IPS DF 6.9 (cell line): ENCODE results near the gene TSPAN2.

ENCODE experiments used
- DNase-seq: peaks from one replicate; pipeline ENCODE4 v3.0.0-alpha.2; 2013; ENCODE audit warnings: low read depth, low spot score
- H3K27ac ChIP-seq: one replicate; pipeline ENCODE4 v1.5.1; 2013; ENCODE audit warnings: low read length, control low read depth
- H3K27me3 ChIP-seq: 2 replicates; pipeline ENCODE4 v1.6.1; 2013; ENCODE audit warnings: mild to moderate bottlenecking, low read length; ENCODE audit not compliant: control insufficient read depth, insufficient read depth
- H3K36me3 ChIP-seq: 2 replicates; pipeline ENCODE4 v1.6.1; 2013; ENCODE audit warnings: low read length; ENCODE audit not compliant: control insufficient read depth, insufficient read depth
- H3K4me1 ChIP-seq: 2 replicates; pipeline ENCODE4 v1.6.1; 2013; ENCODE audit warnings: low read length; ENCODE audit not compliant: control insufficient read depth, insufficient read depth
- H3K4me3 ChIP-seq: 2 replicates; pipeline ENCODE4 v1.5.1; 2013; ENCODE audit warnings: mild to moderate bottlenecking, low read length
- H3K9me3 ChIP-seq: 2 replicates; pipeline ENCODE4 v1.6.1; 2013; ENCODE audit warnings: low read length, inconsistent platforms; ENCODE audit not compliant: control insufficient read depth, insufficient read depth
- WGBS: extraction: QIAGEN DNeasy Blood & Tissue Kit; methylation state at CpG from one replicate; pipeline ENCODE4 v1.1.7; 2013; ENCODE audit warnings: mixed read lengths, missing lambda C conversion rate; ENCODE audit not compliant: insufficient read length, insufficient coverage; 5-methylcytosine and 5-hydroxymethylcytosine counted together

TSPAN2 gene

DNA sequence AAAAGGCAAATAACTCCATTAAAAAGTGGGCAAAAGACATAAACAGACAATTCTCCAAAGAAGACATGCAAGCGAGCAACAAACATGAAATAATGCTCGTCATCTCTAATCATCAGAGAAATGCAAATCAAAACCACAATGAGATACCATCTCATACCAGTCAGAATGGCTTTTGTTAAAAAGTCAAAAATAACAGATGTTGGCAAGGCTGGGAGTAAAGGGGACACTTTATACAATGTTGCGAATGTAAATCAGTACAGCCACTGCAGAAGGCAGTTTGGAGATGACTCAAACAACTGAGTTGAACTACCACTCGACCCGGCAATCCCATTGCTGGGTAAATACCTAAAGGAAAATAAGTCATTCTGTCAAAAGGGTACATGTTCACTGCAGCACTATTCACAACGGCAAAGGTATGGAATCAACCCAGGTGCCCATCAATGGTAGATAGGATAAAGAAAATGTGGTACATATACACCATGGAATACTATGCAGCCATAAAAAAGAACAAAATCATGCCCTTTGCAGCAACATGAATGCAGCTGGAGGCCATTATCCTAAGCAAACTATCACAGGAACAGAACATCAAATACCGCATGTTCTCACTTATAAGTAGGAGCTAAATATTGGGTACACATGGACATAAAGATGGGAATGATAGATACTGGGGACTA is 25.9 kb downstream of the TSPAN2 start:
- WGBS = no CpG with 5 or more reads among the region's 7 CpGs

DNA sequence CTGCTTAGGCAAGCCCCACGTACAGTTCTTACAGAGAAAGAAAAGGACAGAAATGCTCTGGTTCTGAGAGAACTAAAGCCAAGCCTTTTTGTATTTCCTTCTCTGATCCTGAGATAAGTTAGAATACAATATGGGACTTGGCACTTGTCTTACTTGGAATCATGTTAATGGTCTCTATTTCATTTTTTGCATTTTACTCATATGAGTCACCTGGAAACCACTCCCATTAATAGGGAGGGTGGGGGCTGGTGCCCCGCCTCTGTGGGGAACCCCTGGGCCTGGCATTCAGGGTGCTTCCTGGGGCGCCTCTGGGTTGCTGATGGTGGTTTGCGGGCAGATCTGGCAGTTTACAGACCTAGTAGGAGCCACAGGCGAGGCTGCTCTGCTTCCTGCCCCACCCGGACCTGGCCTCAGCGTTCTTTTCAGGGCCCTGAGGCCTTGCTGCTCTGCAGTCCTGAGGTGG is 26.7 kb downstream of the TSPAN2 start:
- no peak overlapping the region for H3K4me3 ChIP-seq
- no peaks in the 10 kb centered on the region for H3K27me3 ChIP-seq
- H3K36me3 ChIP-seq = no peaks in the 10 kb centered on the region
- H3K4me1 ChIP-seq = no peaks in the 10 kb centered on the region
- no peaks in the 10 kb centered on the region for H3K9me3 ChIP-seq
- H3K27ac ChIP-seq = no peak overlapping the region
- no peak for DNase-seq
- no CpG with 5 or more reads among the region's 7 CpGs for WGBS

More for the DNA sequence above, 25.9 kb downstream of the TSPAN2 start:
- Histone ChIP-seq H3K36me3 (no peaks in the 10 kb centered on the region), H3K4me1 (no peaks in the 10 kb centered on the region), H3K4me3 (no peak overlapping the region), H3K9me3 (no peaks in the 10 kb centered on the region), H3K27me3 (no peaks in the 10 kb centered on the region), H3K27ac (no peak overlapping the region)
- no peak for DNase-seq

DNA sequence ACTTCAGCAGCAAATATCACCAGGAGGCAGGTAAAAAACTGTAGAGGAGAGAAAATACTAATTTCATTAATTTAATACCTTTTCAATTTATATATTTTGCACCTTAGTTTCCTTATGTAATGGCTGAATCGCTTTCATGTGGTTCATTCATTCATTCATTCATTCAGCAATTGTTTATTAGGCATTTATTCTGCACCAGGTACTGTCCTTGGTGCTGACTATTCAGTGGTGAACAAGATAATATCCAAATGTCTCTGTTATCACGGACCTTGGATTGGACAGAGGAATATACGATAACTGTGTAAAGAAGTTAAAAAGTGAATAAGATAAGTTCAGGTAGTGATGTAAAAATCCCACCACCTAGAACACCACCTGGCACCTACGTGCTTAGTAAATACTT is 28.8 kb downstream of the TSPAN2 start:
- Histone ChIP-seq H3K4me1 (peaks cover 6% of the 10 kb centered on the region; the same call in 1 of the 2 replicates), H3K36me3 (no peaks in the 10 kb centered on the region), H3K9me3 (no peaks in the 10 kb centered on the region), H3K27me3 (no peaks in the 10 kb centered on the region), H3K27ac (no peak overlapping the region), H3K4me3 (no peak overlapping the region)
- DNase-seq = no peak
- no CpG with 5 or more reads among the region's 4 CpGs for WGBS

DNA sequence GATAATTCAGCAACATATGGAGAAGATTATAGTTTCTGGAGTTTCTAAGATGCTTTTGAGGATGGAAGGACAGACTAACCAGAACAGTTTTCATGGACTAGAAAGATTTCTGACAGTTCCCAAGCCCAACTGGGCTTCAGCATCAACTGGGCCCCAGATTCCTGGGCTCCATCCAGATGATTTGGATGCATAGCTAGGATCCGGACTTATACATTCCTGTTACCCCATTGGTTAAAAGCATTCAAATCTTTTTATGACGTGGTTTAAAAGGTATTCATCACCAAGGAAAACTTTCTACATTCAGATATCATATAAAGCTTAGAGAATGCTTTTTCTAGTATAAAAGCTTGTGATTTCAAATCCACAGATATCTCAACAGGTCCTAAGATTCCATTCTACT is 30.0 kb downstream of the TSPAN2 start:
- Histone ChIP-seq H3K27ac (no peak overlapping the region), H3K4me3 (no peak overlapping the region), H3K36me3 (no peaks in the 10 kb centered on the region), H3K4me1 (peaks cover 6% of the 10 kb centered on the region; the same call in 1 of the 2 replicates), H3K27me3 (no peaks in the 10 kb centered on the region), H3K9me3 (no peaks in the 10 kb centered on the region)
- no CpG with 5 or more reads among the region's 2 CpGs for WGBS
- DNase-seq = no peak

DNA sequence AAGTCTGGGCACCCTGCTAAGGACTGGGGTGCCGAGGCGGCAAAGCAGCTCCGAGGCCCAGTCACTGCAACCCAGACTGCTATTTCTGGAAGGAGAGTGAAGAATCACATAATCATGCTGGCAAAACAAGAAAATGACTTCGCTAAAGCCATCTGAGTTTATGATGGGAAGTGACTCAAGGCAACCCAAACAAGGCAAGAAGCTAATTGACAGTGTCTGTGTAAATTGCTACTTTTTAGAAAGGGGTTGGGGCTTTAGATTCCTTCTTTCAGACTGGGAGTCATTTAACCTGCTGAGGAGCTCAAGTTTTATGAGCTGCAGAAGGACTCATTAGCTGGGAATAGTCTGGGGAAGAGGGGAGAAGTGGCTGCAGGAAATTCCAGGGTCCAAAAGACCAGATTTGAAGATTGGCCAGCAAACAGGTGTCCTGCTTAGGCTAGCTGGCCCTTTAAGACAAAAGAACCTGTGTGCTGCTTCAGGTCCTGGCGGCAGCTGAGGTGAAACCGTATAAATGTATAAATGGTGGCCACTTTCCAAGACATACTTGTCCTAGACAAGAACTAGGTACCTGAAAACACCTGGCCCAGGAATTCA is 31.5 kb downstream of the TSPAN2 start:
- Histone ChIP-seq H3K4me1 (peaks cover 6% of the 10 kb centered on the region; the same call in 1 of the 2 replicates), H3K27me3 (no peaks in the 10 kb centered on the region), H3K27ac (no peak overlapping the region), H3K4me3 (no peak overlapping the region), H3K36me3 (no peaks in the 10 kb centered on the region), H3K9me3 (no peaks in the 10 kb centered on the region)
- no CpG with 5 or more reads among the region's 6 CpGs for WGBS
- no peak for DNase-seq

DNA sequence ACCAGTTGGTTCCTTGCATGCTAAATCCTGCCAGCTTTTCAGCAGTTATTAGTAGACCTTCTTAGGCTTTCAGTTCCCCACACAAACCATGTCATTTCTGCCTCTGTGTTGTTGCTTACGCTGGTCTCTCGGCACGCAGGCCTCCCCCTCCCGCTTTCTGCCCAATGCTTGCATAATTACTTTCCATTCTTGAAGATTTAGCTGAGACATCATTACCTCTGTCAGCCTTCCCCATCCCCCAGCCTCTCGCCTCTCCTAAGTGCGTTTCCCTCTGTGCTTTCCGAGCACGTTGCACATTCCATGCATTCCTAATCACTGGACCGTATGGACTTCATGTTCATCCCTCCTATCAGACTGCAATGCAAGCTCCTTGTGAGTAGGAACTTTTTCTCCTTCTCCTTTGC is 32.9 kb downstream of the TSPAN2 start:
- Histone ChIP-seq H3K27ac (no peak overlapping the region), H3K4me3 (no peak overlapping the region), H3K27me3 (no peaks in the 10 kb centered on the region), H3K4me1 (peaks cover 6% of the 10 kb centered on the region; the same call in 1 of the 2 replicates), H3K36me3 (no peaks in the 10 kb centered on the region), H3K9me3 (no peaks in the 10 kb centered on the region)
- peak; percentile 9 for DNase-seq
- WGBS = no CpG with 5 or more reads among the region's 9 CpGs

DNA sequence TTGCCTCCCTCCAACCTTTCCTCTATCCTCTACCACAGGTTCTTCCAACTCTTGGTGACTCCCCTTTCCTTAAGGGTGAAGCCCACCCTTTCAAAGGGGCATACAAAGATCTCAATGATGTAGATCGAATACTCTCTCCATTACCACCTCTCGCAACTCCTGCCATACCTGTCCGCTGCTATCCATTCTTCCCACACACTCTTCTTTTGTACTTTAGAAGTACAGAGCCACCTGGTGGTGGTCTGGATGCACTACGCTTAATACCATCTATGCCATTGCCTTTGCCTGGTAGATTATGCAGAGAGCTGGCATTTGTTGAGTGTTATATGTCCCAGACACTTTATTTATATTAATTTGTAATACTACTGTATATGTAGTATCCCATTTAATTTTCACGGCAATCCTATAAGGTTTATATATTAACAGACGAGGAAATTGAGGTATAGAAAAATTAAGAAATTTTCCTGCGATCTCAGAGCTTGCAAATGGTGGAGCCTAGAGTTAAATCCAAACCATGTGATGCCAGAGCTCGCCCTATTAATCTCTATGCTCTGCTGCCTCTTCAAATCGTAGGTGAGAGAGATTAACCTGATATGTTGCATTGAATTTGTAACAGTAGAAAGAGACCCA is 36.7 kb downstream of the TSPAN2 start:
- H3K27me3 ChIP-seq = no peaks in the 10 kb centered on the region
- H3K4me3 ChIP-seq = no peak overlapping the region
- DNase-seq = peak; percentile 25
- no CpG with 5 or more reads among the region's 9 CpGs for WGBS
- peaks cover 6% of the 10 kb centered on the region; the same call in 1 of the 2 replicates for H3K4me1 ChIP-seq
- no peaks in the 10 kb centered on the region for H3K9me3 ChIP-seq
- no peak overlapping the region for H3K27ac ChIP-seq
- H3K36me3 ChIP-seq = no peaks in the 10 kb centered on the region

DNA sequence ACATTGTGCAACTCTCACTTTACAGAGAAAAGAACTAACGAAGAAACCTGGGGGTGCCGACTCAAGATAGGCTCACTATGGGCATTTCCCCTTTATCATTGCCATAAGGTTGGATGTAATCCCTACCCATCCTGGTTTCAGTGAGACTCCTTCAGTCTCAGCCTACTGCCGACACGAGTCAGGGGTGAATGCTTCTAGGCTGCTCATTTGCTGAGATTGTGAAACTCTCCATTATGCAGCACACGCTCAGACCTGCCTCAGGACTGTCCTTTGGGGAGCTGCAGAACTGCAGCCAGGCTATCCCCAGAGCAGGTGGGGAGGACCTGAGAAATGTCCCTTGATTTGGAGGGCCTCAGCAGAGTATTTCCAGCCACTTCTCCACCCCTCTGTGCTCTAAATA is 37.5 kb downstream of the TSPAN2 start:
- no CpG with 5 or more reads among the region's 5 CpGs for WGBS
- Histone ChIP-seq H3K36me3 (no peaks in the 10 kb centered on the region), H3K27me3 (no peaks in the 10 kb centered on the region), H3K4me1 (peaks cover 6% of the 10 kb centered on the region; the same call in 1 of the 2 replicates), H3K9me3 (no peaks in the 10 kb centered on the region), H3K27ac (no peak overlapping the region), H3K4me3 (no peak overlapping the region)
- no peak for DNase-seq

DNA sequence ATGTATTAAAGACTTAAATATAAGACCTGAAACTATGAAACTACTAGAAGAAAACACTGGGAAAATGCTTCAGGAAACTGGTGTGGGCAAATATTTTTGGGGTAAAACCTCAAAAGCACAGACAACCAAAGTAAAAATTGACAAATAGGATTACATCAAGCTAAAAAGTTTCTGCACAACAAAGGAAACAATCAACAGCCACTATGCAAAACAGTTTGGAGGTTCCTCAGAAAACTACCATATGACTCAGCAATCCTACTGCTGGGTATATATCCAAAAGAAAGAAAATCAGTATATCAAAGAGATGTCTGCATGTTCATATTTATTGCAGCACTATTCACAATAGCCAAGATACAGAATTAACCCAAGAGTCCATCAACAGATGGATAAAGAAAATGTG is 42.6 kb downstream of the TSPAN2 start:
- no peak for DNase-seq
- H3K36me3 ChIP-seq = no peaks in the 10 kb centered on the region
- no peaks in the 10 kb centered on the region for H3K9me3 ChIP-seq
- H3K4me3 ChIP-seq = no peak overlapping the region
- no peaks in the 10 kb centered on the region for H3K4me1 ChIP-seq
- H3K27me3 ChIP-seq = no peaks in the 10 kb centered on the region
- no peak overlapping the region for H3K27ac ChIP-seq

DNA sequence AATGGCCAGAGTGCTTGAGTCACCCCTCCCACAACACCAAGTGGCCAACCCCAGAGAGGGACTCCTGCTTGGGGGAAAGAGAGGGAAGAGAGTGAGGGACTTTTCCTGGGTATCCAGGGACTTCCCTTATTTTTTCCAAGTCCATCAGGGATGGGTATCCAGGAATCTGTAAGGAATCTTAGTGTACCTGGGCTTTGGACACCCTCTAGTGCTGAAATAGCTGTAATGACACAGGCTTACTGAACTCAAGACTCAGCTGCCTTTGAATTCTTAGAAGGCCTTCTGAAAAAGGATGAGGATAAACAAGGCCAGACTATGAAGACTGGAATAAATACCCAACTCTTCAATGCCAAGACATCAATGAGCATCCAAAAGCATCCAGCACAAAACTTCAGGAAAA is 47.6 kb downstream of the TSPAN2 start:
- no peaks in the 10 kb centered on the region for H3K4me1 ChIP-seq
- no peak for DNase-seq

More for the DNA sequence above, 47.6 kb downstream of the TSPAN2 start:
- Histone ChIP-seq H3K27me3 (no peaks in the 10 kb centered on the region), H3K36me3 (no peaks in the 10 kb centered on the region), H3K4me3 (no peak overlapping the region), H3K27ac (no peak overlapping the region), H3K9me3 (no peaks in the 10 kb centered on the region)
